WTC11 (cell line): ENCODE measurements around the gene NKAIN2. TPM values are rescaled to one million over a fixed set of nuclear protein-coding genes. Genes with fewer than 3 reads are reported as not detected.
"Not testable (repeated sequence)": the region's sequence is repeated elsewhere in the genome, so short reads cannot be mapped to it uniquely, and the experiment has no call there.

ENCODE experiments used
- ATAC-seq: fragments of 200-7000 bp; cut with Tn5 transposase; 2 replicates; pipeline ENCODE4 v1.10.0; 2021; ENCODE audit warnings: mild to moderate bottlenecking, moderate library complexity
- CTCF ChIA-PET: fragments of 300-600 bp; sonication (Branson Sonifier 250); formaldehyde crosslinking; loops from one replicate; lab custom pipeline; 2021; ENCODE audit warnings: antibody characterized with exemption; lab: Charles Lee
- POLR2A ChIA-PET: fragments of 350-600 bp; sonication (Branson Sonifier 250); formaldehyde crosslinking; loops from one replicate; lab custom pipeline; 2021; ENCODE audit warnings: antibody characterized with exemption; lab: Charles Lee
- DNase-seq: peaks from one replicate; pipeline ENCODE4 v3.0.0; 2021; ENCODE audit warnings: low spot score
- H3K27ac Mint-ChIP-seq: 2 replicates; pipeline ENCODE4 v1.8.0; 2021; ENCODE audit warnings: mixed read lengths
- H3K27me3 Mint-ChIP-seq: 2 replicates; pipeline ENCODE4 v1.8.0; 2021; ENCODE audit warnings: low read depth, mild to moderate bottlenecking, moderate library complexity, mixed read lengths
- H3K36me3 Mint-ChIP-seq: 2 replicates; pipeline ENCODE4 v1.8.0; 2021; ENCODE audit warnings: mixed read lengths
- H3K4me1 Mint-ChIP-seq: 2 replicates; pipeline ENCODE4 v1.8.0; 2022; ENCODE audit warnings: mixed read lengths
- H3K4me3 Mint-ChIP-seq: 2 replicates; pipeline ENCODE4 v1.8.0; 2021; ENCODE audit warnings: mild to moderate bottlenecking, moderate library complexity, mixed read lengths
- H3K9me3 Mint-ChIP-seq: 2 replicates; pipeline ENCODE4 v1.8.0; 2021; ENCODE audit warnings: mixed read lengths
- CDX4 ChIP-seq: fragments of 250-450 bp; sonication (Bioruptor Pico); IDR thresholded peaks from 2 replicates; pipeline ENCODE4 v1.9.0; 2021; ENCODE audit warnings: moderate library complexity, mild to moderate bottlenecking, inconsistent platforms, borderline replicate concordance
- ESRRA ChIP-seq: sonication (generic); formaldehyde crosslinking; IDR thresholded peaks from 2 replicates; pipeline ENCODE4 v1.8.1; 2022; ENCODE audit warnings: mild to moderate bottlenecking, missing genetic modification reagents, borderline replicate concordance
- IRF2 ChIP-seq: sonication (generic); formaldehyde crosslinking; IDR thresholded peaks from 2 replicates; pipeline ENCODE4 v1.8.0; 2022; ENCODE audit warnings: low read depth, missing genetic modification reagents, borderline replicate concordance
- JUN ChIP-seq: sonication (generic); formaldehyde crosslinking; IDR thresholded peaks from 2 replicates; pipeline ENCODE4 v1.8.0; 2023; ENCODE audit warnings: mild to moderate bottlenecking, missing genetic modification reagents
- MAX ChIP-seq: sonication (generic); formaldehyde crosslinking; IDR thresholded peaks from 2 replicates; pipeline ENCODE4 v1.8.0; 2022; ENCODE audit warnings: mild to moderate bottlenecking, missing genetic modification reagents
- PREB ChIP-seq: sonication (generic); formaldehyde crosslinking; IDR thresholded peaks from 2 replicates; pipeline ENCODE4 v1.8.1; 2022; ENCODE audit warnings: mild to moderate bottlenecking, missing genetic modification reagents, moderate library complexity, borderline replicate concordance
- ZNF423 ChIP-seq: fragments of 250-450 bp; sonication (Bioruptor Pico); IDR thresholded peaks from 2 replicates; pipeline ENCODE4 v2.1.2; 2022; ENCODE audit warnings: mild to moderate bottlenecking, moderate library complexity
- total RNA-seq: library from RNA; stranded (reverse); gene quantifications from 3 replicates; pipeline ENCODE4 v1.2.3, GENCODE V29; 2021
- TF ChIP-seq, protein P1 (sequence below): sonication (generic); formaldehyde crosslinking; IDR thresholded peaks from 2 replicates; pipeline ENCODE4 v1.8.1; 2023; ENCODE audit warnings: mild to moderate bottlenecking, missing genetic modification reagents, borderline replicate concordance
- TF ChIP-seq, protein P2 (sequence below): sonication (generic); formaldehyde crosslinking; IDR thresholded peaks from 2 replicates; pipeline ENCODE4 v1.8.0; 2022; ENCODE audit warnings: missing genetic modification reagents
- TF ChIP-seq, protein P3 (sequence below): sonication (generic); formaldehyde crosslinking; conservative IDR thresholded peaks from 2 replicates; pipeline ENCODE4 v1.8.1; 2023; ENCODE audit warnings: mild to moderate bottlenecking, low read depth, missing genetic modification reagents, moderate library complexity
- TF ChIP-seq, protein P4 (sequence below): sonication (generic); formaldehyde crosslinking; IDR thresholded peaks from 2 replicates; pipeline ENCODE4 v1.8.1; 2022; ENCODE audit warnings: low read depth, missing genetic modification reagents, borderline replicate concordance

NKAIN2 gene
- total RNA-seq, 1 experiment from 2014 or later: 0.33 TPM

DNA sequence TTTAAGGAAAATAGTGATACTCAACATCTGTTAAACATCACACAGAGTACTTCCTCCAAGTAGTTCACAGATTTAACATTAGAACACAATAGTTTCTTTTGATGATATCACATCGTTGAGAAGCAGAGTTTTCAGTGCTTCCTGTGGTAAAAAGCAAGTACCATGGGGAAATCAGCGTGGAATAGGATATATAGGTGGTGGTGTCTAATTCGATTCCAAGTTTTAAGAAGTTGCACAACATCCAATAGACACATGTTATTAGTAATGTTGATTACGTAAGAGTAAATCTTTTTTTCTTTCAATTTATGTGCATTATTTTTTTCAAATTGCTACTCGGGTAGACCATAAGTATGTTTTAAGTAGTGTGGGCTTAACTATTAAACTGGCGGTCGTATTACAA is 360.7 kb downstream of the NKAIN2 start:
- ATAC-seq (no peak), DNase-seq (no peak)
- H3K4me3 Mint-ChIP-seq: no peak overlapping the region
- CTCF ChIA-PET: no interaction called here
- H3K27me3 Mint-ChIP-seq: no peaks in the 10 kb centered on the region
- H3K27ac Mint-ChIP-seq: no peak overlapping the region
- POLR2A ChIA-PET: no interaction called here
- H3K9me3 Mint-ChIP-seq: no peaks in the 10 kb centered on the region
- H3K36me3 Mint-ChIP-seq: no peaks in the 10 kb centered on the region
- no peaks in the 10 kb centered on the region for H3K4me1 Mint-ChIP-seq
- no peak for TF ChIP-seq JUN
- no peak for TF ChIP-seq PREB
- TF ChIP-seq, protein P1, sequence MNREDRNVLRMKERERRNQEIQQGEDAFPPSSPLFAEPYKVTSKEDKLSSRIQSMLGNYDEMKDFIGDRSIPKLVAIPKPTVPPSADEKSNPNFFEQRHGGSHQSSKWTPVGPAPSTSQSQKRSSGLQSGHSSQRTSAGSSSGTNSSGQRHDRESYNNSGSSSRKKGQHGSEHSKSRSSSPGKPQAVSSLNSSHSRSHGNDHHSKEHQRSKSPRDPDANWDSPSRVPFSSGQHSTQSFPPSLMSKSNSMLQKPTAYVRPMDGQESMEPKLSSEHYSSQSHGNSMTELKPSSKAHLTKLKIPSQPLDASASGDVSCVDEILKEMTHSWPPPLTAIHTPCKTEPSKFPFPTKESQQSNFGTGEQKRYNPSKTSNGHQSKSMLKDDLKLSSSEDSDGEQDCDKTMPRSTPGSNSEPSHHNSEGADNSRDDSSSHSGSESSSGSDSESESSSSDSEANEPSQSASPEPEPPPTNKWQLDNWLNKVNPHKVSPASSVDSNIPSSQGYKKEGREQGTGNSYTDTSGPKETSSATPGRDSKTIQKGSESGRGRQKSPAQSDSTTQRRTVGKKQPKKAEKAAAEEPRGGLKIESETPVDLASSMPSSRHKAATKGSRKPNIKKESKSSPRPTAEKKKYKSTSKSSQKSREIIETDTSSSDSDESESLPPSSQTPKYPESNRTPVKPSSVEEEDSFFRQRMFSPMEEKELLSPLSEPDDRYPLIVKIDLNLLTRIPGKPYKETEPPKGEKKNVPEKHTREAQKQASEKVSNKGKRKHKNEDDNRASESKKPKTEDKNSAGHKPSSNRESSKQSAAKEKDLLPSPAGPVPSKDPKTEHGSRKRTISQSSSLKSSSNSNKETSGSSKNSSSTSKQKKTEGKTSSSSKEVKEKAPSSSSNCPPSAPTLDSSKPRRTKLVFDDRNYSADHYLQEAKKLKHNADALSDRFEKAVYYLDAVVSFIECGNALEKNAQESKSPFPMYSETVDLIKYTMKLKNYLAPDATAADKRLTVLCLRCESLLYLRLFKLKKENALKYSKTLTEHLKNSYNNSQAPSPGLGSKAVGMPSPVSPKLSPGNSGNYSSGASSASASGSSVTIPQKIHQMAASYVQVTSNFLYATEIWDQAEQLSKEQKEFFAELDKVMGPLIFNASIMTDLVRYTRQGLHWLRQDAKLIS (CRISPR knock-in tag): no peak
- TF ChIP-seq, protein P2, sequence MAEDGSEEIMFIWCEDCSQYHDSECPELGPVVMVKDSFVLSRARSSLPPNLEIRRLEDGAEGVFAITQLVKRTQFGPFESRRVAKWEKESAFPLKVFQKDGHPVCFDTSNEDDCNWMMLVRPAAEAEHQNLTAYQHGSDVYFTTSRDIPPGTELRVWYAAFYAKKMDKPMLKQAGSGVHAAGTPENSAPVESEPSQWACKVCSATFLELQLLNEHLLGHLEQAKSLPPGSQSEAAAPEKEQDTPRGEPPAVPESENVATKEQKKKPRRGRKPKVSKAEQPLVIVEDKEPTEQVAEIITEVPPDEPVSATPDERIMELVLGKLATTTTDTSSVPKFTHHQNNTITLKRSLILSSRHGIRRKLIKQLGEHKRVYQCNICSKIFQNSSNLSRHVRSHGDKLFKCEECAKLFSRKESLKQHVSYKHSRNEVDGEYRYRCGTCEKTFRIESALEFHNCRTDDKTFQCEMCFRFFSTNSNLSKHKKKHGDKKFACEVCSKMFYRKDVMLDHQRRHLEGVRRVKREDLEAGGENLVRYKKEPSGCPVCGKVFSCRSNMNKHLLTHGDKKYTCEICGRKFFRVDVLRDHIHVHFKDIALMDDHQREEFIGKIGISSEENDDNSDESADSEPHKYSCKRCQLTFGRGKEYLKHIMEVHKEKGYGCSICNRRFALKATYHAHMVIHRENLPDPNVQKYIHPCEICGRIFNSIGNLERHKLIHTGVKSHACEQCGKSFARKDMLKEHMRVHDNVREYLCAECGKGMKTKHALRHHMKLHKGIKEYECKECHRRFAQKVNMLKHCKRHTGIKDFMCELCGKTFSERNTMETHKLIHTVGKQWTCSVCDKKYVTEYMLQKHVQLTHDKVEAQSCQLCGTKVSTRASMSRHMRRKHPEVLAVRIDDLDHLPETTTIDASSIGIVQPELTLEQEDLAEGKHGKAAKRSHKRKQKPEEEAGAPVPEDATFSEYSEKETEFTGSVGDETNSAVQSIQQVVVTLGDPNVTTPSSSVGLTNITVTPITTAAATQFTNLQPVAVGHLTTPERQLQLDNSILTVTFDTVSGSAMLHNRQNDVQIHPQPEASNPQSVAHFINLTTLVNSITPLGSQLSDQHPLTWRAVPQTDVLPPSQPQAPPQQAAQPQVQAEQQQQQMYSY (CRISPR knock-in tag): no peak
- TF ChIP-seq, protein P3, sequence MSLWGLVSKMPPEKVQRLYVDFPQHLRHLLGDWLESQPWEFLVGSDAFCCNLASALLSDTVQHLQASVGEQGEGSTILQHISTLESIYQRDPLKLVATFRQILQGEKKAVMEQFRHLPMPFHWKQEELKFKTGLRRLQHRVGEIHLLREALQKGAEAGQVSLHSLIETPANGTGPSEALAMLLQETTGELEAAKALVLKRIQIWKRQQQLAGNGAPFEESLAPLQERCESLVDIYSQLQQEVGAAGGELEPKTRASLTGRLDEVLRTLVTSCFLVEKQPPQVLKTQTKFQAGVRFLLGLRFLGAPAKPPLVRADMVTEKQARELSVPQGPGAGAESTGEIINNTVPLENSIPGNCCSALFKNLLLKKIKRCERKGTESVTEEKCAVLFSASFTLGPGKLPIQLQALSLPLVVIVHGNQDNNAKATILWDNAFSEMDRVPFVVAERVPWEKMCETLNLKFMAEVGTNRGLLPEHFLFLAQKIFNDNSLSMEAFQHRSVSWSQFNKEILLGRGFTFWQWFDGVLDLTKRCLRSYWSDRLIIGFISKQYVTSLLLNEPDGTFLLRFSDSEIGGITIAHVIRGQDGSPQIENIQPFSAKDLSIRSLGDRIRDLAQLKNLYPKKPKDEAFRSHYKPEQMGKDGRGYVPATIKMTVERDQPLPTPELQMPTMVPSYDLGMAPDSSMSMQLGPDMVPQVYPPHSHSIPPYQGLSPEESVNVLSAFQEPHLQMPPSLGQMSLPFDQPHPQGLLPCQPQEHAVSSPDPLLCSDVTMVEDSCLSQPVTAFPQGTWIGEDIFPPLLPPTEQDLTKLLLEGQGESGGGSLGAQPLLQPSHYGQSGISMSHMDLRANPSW (CRISPR knock-in tag): no peak
- no peak for TF ChIP-seq IRF2
- TF ChIP-seq CDX4 (CRISPR knock-in tag): no peak
- TF ChIP-seq, protein P4, sequence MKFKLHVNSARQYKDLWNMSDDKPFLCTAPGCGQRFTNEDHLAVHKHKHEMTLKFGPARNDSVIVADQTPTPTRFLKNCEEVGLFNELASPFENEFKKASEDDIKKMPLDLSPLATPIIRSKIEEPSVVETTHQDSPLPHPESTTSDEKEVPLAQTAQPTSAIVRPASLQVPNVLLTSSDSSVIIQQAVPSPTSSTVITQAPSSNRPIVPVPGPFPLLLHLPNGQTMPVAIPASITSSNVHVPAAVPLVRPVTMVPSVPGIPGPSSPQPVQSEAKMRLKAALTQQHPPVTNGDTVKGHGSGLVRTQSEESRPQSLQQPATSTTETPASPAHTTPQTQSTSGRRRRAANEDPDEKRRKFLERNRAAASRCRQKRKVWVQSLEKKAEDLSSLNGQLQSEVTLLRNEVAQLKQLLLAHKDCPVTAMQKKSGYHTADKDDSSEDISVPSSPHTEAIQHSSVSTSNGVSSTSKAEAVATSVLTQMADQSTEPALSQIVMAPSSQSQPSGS (CRISPR knock-in tag): no peak
- no peak for TF ChIP-seq ZNF423 (CRISPR knock-in tag)
- no peak for TF ChIP-seq ESRRA (CRISPR knock-in tag)
- no peak for TF ChIP-seq MAX (CRISPR knock-in tag)

DNA sequence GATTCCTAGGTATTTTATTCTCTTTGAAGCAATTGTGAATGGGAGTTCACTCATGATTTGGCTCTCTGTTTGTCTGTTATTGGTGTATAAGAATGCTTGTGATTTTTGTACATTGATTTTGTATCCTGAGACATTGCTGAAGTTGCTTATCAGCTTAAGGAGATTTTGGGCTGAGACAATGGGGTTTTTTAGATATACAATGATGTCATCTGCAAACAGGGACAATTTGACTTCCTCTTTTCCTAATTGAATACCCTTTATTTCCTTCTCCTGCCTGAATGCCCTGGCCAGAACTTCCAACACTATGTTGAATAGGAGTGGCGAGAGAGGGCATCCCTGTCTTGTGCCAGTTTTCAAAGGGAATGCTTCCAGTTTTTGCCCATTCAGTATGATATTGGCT is 363.6 kb downstream of the NKAIN2 start:
- H3K27me3 Mint-ChIP-seq, DNase-seq, CTCF ChIA-PET, H3K9me3 Mint-ChIP-seq, H3K4me1 Mint-ChIP-seq, H3K27ac Mint-ChIP-seq, ATAC-seq, H3K4me3 Mint-ChIP-seq, POLR2A ChIA-PET, H3K36me3 Mint-ChIP-seq: not testable (repeated sequence)
